Neural cell (in vitro differentiated cells): ENCODE results near the gene TTC1.

Experiments used
- EP300 ChIP-seq: fragments of 450-650 bp; conservative IDR thresholded peaks from 2 replicates; pipeline ENCODE4 v1.6.1; 2014; ENCODE audit warnings: antibody characterized with exemption, mild to moderate bottlenecking, moderate library complexity; ENCODE audit not compliant: poor library complexity, severe bottlenecking
- EZH2 ChIP-seq: fragments of 200-600, 300-800 bp; shearing (Covaris generic), sonication (generic); IDR thresholded peaks from 2 replicates; pipeline ENCODE4 v1.6.1; 2014; ENCODE audit warnings: antibody characterized with exemption, low read length, borderline replicate concordance, mild to moderate bottlenecking; ENCODE audit not compliant: insufficient read depth, poor library complexity, severe bottlenecking
- POLR2AphosphoS5 ChIP-seq: IDR thresholded peaks from 2 replicates; pipeline ENCODE4 v1.6.1; 2012
- SMC3 ChIP-seq: fragments of 450-650 bp; conservative IDR thresholded peaks from 2 replicates; pipeline ENCODE4 v1.6.1; 2014; ENCODE audit warnings: antibody characterized with exemption, mild to moderate bottlenecking, moderate library complexity; ENCODE audit not compliant: poor library complexity
- TF ChIP-seq, protein P1 (sequence below): fragments of 450-650 bp; IDR thresholded peaks from 2 replicates; pipeline ENCODE4 v1.5.1; 2014; ENCODE audit warnings: antibody characterized with exemption, mild to moderate bottlenecking, moderate library complexity; ENCODE audit not compliant: poor library complexity, severe bottlenecking

GRCh38 chr5:160092960-160093707, 84.2 kb downstream of the TTC1 start:
- TF ChIP-seq, protein P1, sequence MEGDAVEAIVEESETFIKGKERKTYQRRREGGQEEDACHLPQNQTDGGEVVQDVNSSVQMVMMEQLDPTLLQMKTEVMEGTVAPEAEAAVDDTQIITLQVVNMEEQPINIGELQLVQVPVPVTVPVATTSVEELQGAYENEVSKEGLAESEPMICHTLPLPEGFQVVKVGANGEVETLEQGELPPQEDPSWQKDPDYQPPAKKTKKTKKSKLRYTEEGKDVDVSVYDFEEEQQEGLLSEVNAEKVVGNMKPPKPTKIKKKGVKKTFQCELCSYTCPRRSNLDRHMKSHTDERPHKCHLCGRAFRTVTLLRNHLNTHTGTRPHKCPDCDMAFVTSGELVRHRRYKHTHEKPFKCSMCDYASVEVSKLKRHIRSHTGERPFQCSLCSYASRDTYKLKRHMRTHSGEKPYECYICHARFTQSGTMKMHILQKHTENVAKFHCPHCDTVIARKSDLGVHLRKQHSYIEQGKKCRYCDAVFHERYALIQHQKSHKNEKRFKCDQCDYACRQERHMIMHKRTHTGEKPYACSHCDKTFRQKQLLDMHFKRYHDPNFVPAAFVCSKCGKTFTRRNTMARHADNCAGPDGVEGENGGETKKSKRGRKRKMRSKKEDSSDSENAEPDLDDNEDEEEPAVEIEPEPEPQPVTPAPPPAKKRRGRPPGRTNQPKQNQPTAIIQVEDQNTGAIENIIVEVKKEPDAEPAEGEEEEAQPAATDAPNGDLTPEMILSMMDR = no peak
- TF ChIP-seq EP300 (no peak), SMC3 (no peak), POLR2AphosphoS5 (no peak), EZH2 (no peak)
